GM23338 (cell line): ENCODE measurements around the gene ZNF740. TPM values are rescaled to one million over a fixed set of nuclear protein-coding genes. Genes with fewer than 3 reads are reported as not detected.

Experiments
- ATAC-seq: fragments of 200-7000 bp; cut with Tn5 transposase; 3 replicates; pipeline ENCODE4 v1.9.1; 2020
- DNase-seq: peaks from one replicate; pipeline ENCODE4 v3.0.0-alpha.2; 2015; ENCODE audit warnings: low spot score
- H2AFZ ChIP-seq: fragments of 200-600 bp; sonication (generic); 2 replicates; pipeline ENCODE4 v1.8.0; 2016; ENCODE audit warnings: antibody characterized with exemption, mild to moderate bottlenecking, moderate library complexity
- H3F3A ChIP-seq: fragments of 200-600 bp; sonication (generic); replicated peaks from 2 replicates; pipeline ENCODE4 v1.8.0; 2017; ENCODE audit warnings: antibody characterized with exemption, mixed run types, low read depth
- H3K27ac ChIP-seq: fragments of 200-600 bp; sonication (generic); 2 replicates; pipeline ENCODE4 v1.6.1; 2016; ENCODE audit warnings: low read depth
- H3K27me3 ChIP-seq: fragments of 200-600 bp; sonication (generic); 2 replicates; pipeline ENCODE4 v1.8.0; 2016; ENCODE audit warnings: mild to moderate bottlenecking, mixed run types, moderate library complexity; ENCODE audit not compliant: insufficient read depth
- H3K36me3 ChIP-seq: fragments of 200-600 bp; sonication (generic); 2 replicates; pipeline ENCODE4 v1.8.0; 2016; ENCODE audit warnings: mild to moderate bottlenecking; ENCODE audit not compliant: insufficient read depth
- H3K4me1 ChIP-seq: fragments of 200-600 bp; sonication (generic); 2 replicates; pipeline ENCODE4 v1.8.0; 2016; ENCODE audit warnings: mild to moderate bottlenecking, moderate library complexity; ENCODE audit not compliant: insufficient read depth
- H3K4me2 ChIP-seq: fragments of 200-600 bp; sonication (generic); 2 replicates; pipeline ENCODE4 v1.7.1; 2017; ENCODE audit warnings: mixed run types
- H3K4me3 ChIP-seq: fragments of 200-600 bp; sonication (generic); 2 replicates; pipeline ENCODE4 v1.6.1; 2016; ENCODE audit warnings: mixed run types
- H3K79me2 ChIP-seq: fragments of 200-600 bp; sonication (generic); replicated peaks from 2 replicates; pipeline ENCODE4 v1.8.0; 2017; ENCODE audit warnings: mild to moderate bottlenecking; ENCODE audit not compliant: insufficient read depth
- H3K9me2 ChIP-seq: fragments of 200-600 bp; sonication (generic); 2 replicates; pipeline ENCODE4 v1.8.0; 2017; ENCODE audit not compliant: insufficient read depth
- H4K20me1 ChIP-seq: fragments of 200-600 bp; sonication (generic); replicated peaks from 2 replicates; pipeline ENCODE4 v1.8.0; 2017; ENCODE audit warnings: mild to moderate bottlenecking; ENCODE audit not compliant: insufficient read depth
- H3K27ac Mint-ChIP-seq: 2 replicates; pipeline ENCODE4 v1.8.0; 2020; ENCODE audit warnings: inconsistent platforms, mild to moderate bottlenecking, moderate library complexity, mixed read lengths
- H3K27me3 Mint-ChIP-seq: 3 replicates; pipeline ENCODE4 v1.8.0; 2022; ENCODE audit warnings: low read depth, mild to moderate bottlenecking, moderate library complexity, mixed read lengths, inconsistent platforms; ENCODE audit not compliant: insufficient read depth, poor library complexity
- H3K36me3 Mint-ChIP-seq: 3 replicates; pipeline ENCODE4 v1.8.0; 2021; ENCODE audit warnings: low read depth, mild to moderate bottlenecking, inconsistent platforms, moderate library complexity, mixed read lengths
- H3K4me1 Mint-ChIP-seq: 3 replicates; pipeline ENCODE4 v1.8.0; 2020; ENCODE audit warnings: mild to moderate bottlenecking, inconsistent platforms, mixed read lengths
- H3K4me3 Mint-ChIP-seq: 3 replicates; pipeline ENCODE4 v1.8.0; 2021; ENCODE audit warnings: moderate library complexity, mild to moderate bottlenecking, inconsistent platforms, mixed read lengths
- H3K9me3 Mint-ChIP-seq: 3 replicates; pipeline ENCODE4 v1.8.0; 2020; ENCODE audit warnings: moderate library complexity, mild to moderate bottlenecking, inconsistent platforms, mixed read lengths
- CREB1 ChIP-seq: fragments of 250-450 bp; sonication (Bioruptor Pico); IDR thresholded peaks from 2 replicates; pipeline ENCODE4 v1.5.0; 2020; ENCODE audit warnings: low read depth, mild to moderate bottlenecking, moderate library complexity
- ETS1 ChIP-seq: IDR thresholded peaks from 2 replicates; pipeline ENCODE4 v1.6.1; 2016; ENCODE audit warnings: antibody characterized with exemption
- EZH2 ChIP-seq: fragments of 200-600 bp; sonication (generic); IDR thresholded peaks from one replicate; pipeline ENCODE4 v1.8.0; 2017; ENCODE audit warnings: antibody characterized with exemption, mild to moderate bottlenecking, low read depth; ENCODE audit not compliant: unreplicated experiment
- EZH2phosphoT487 ChIP-seq: fragments of 200-600 bp; sonication (generic); IDR thresholded peaks from one replicate; pipeline ENCODE4 v1.8.1; 2018; ENCODE audit warnings: antibody characterized with exemption; ENCODE audit not compliant: unreplicated experiment
- JUNB ChIP-seq: IDR thresholded peaks from one replicate; pipeline ENCODE4 v1.6.1; 2016; ENCODE audit warnings: antibody characterized with exemption; ENCODE audit not compliant: unreplicated experiment
- NANOG ChIP-seq: IDR thresholded peaks from 2 replicates; pipeline ENCODE4 v1.6.1; 2016; ENCODE audit warnings: antibody characterized with exemption, borderline replicate concordance
- POLR2AphosphoS5 ChIP-seq: IDR thresholded peaks from 2 replicates; pipeline ENCODE4 v1.6.1; 2016; ENCODE audit warnings: antibody characterized with exemption, low read depth
- REST ChIP-seq: IDR thresholded peaks from one replicate; pipeline ENCODE4 v1.6.1; 2018; ENCODE audit warnings: antibody characterized with exemption; ENCODE audit not compliant: unreplicated experiment
- STAT1 ChIP-seq: IDR thresholded peaks from one replicate; pipeline ENCODE4 v1.6.1; 2016; ENCODE audit warnings: antibody characterized with exemption; ENCODE audit not compliant: unreplicated experiment
- ZNF114 ChIP-seq: fragments of 250-450 bp; sonication (Bioruptor Pico); IDR thresholded peaks from 2 replicates; pipeline ENCODE4 v1.5.0; 2020; ENCODE audit warnings: mild to moderate bottlenecking, moderate library complexity
- ZNF331 ChIP-seq: fragments of 250-450 bp; sonication (Bioruptor Pico); IDR thresholded peaks from 2 replicates; pipeline ENCODE4 v1.5.0; 2020; ENCODE audit warnings: low read depth, mild to moderate bottlenecking, moderate library complexity
- polyA plus RNA-seq: library from polyadenylated mRNA; unstranded; fragments of >200 nt; fragmentation: Nextera tagmentation; extraction: Ambion mirVana; gene quantifications from 2 replicates; pipeline ENCODE4 v1.2.1, GENCODE V29; 2016
- total RNA-seq: library from RNA; depleted of rRNA; stranded (reverse); fragments of >200 nt; shearing (Covaris generic); gene quantifications from 2 replicates; pipeline ENCODE4 v1.2.3, GENCODE V29; 2014
- TF ChIP-seq, protein P1 (sequence below): fragments of 250-450 bp; sonication (Bioruptor Pico); IDR thresholded peaks from 2 replicates; pipeline ENCODE4 v1.5.0; 2020; ENCODE audit warnings: mild to moderate bottlenecking, moderate library complexity
- TF ChIP-seq, protein P2 (sequence below), 2 experiments: fragments of 200-600 bp in 1 of 2; sonication (generic) in 1 of 2; conservative IDR thresholded peaks; 2 replicates each; pipeline versions ENCODE4 v1.5.1 to v1.6.1; 2016 to 2017; ENCODE audit warnings: antibody characterized with exemption in 2 of 2, low read depth in 2 of 2, mild to moderate bottlenecking in 2 of 2, moderate library complexity in 1 of 2

Gene ZNF740
- total and polyA plus RNA-seq, 2 experiments from 2014 or later, result 2.6 to 13.0 TPM

GRCh38 chr12:53193985-53194716 is 13.6 kb downstream of the ZNF740 start:
- no peaks in the 10 kb centered on the region for H3K79me2 ChIP-seq
- H3K4me1 ChIP-seq, result peaks cover 3% of the 10 kb centered on the region; the same call in 1 of the 2 replicates
- H3K36me3 ChIP-seq, result no peaks in the 10 kb centered on the region
- H3F3A ChIP-seq, result no peaks in the 10 kb centered on the region
- H3K4me2 ChIP-seq, result no peak overlapping the region
- H3K4me3 ChIP-seq, result no peak overlapping the region
- H3K27me3 Mint-ChIP-seq, result peaks cover 42% of the 10 kb centered on the region
- H2AFZ ChIP-seq, result no peak overlapping the region
- peaks cover 7% of the 10 kb centered on the region for H4K20me1 ChIP-seq
- peaks cover 14% of the 10 kb centered on the region; the same call in 2 of the 3 replicates for H3K4me1 Mint-ChIP-seq
- H3K36me3 Mint-ChIP-seq, result peaks cover 5% of the 10 kb centered on the region
- peaks cover 68% of the 10 kb centered on the region for H3K27me3 ChIP-seq
- DNase-seq, result no peak
- no peak overlapping the region for H3K27ac ChIP-seq
- no peaks in the 10 kb centered on the region; the same call in 1 of the 3 replicates for H3K9me3 Mint-ChIP-seq
- H3K9me2 ChIP-seq, result no peaks in the 10 kb centered on the region
- ATAC-seq, result no peak
- no peak overlapping the region for H3K4me3 Mint-ChIP-seq
- TF ChIP-seq ETS1, result no peak
- no peak for TF ChIP-seq NANOG
- no peak for TF ChIP-seq EZH2
- no peak for TF ChIP-seq JUNB
- TF ChIP-seq POLR2AphosphoS5, result no peak
- TF ChIP-seq STAT1, result no peak
- no peak for TF ChIP-seq ZNF331 (CRISPR knock-in tag)
- TF ChIP-seq, protein P1, sequence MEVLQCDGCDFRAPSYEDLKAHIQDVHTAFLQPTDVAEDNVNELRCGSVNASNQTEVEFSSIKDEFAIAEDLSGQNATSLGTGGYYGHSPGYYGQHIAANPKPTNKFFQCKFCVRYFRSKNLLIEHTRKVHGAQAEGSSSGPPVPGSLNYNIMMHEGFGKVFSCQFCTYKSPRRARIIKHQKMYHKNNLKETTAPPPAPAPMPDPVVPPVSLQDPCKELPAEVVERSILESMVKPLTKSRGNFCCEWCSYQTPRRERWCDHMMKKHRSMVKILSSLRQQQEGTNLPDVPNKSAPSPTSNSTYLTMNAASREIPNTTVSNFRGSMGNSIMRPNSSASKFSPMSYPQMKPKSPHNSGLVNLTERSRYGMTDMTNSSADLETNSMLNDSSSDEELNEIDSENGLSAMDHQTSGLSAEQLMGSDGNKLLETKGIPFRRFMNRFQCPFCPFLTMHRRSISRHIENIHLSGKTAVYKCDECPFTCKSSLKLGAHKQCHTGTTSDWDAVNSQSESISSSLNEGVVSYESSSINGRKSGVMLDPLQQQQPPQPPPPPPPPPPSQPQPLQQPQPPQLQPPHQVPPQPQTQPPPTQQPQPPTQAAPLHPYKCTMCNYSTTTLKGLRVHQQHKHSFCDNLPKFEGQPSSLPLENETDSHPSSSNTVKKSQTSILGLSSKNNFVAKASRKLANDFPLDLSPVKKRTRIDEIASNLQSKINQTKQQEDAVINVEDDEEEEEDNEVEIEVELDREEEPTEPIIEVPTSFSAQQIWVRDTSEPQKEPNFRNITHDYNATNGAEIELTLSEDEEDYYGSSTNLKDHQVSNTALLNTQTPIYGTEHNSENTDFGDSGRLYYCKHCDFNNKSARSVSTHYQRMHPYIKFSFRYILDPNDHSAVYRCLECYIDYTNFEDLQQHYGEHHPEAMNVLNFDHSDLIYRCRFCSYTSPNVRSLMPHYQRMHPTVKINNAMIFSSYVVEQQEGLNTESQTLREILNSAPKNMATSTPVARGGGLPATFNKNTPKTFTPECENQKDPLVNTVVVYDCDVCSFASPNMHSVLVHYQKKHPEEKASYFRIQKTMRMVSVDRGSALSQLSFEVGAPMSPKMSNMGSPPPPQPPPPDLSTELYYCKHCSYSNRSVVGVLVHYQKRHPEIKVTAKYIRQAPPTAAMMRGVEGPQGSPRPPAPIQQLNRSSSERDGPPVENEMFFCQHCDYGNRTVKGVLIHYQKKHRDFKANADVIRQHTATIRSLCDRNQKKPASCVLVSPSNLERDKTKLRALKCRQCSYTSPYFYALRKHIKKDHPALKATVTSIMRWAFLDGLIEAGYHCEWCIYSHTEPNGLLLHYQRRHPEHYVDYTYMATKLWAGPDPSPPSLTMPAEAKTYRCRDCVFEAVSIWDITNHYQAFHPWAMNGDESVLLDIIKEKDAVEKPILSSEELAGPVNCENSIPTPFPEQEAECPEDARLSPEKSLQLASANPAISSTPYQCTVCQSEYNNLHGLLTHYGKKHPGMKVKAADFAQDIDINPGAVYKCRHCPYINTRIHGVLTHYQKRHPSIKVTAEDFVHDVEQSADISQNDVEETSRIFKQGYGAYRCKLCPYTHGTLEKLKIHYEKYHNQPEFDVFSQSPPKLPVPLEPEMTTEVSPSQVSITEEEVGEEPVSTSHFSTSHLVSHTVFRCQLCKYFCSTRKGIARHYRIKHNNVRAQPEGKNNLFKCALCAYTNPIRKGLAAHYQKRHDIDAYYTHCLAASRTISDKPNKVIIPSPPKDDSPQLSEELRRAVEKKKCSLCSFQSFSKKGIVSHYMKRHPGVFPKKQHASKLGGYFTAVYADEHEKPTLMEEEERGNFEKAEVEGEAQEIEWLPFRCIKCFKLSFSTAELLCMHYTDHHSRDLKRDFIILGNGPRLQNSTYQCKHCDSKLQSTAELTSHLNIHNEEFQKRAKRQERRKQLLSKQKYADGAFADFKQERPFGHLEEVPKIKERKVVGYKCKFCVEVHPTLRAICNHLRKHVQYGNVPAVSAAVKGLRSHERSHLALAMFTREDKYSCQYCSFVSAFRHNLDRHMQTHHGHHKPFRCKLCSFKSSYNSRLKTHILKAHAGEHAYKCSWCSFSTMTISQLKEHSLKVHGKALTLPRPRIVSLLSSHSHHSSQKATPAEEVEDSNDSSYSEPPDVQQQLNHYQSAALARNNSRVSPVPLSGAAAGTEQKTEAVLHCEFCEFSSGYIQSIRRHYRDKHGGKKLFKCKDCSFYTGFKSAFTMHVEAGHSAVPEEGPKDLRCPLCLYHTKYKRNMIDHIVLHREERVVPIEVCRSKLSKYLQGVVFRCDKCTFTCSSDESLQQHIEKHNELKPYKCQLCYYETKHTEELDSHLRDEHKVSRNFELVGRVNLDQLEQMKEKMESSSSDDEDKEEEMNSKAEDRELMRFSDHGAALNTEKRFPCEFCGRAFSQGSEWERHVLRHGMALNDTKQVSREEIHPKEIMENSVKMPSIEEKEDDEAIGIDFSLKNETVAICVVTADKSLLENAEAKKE, result no peak
- TF ChIP-seq, protein P2, sequence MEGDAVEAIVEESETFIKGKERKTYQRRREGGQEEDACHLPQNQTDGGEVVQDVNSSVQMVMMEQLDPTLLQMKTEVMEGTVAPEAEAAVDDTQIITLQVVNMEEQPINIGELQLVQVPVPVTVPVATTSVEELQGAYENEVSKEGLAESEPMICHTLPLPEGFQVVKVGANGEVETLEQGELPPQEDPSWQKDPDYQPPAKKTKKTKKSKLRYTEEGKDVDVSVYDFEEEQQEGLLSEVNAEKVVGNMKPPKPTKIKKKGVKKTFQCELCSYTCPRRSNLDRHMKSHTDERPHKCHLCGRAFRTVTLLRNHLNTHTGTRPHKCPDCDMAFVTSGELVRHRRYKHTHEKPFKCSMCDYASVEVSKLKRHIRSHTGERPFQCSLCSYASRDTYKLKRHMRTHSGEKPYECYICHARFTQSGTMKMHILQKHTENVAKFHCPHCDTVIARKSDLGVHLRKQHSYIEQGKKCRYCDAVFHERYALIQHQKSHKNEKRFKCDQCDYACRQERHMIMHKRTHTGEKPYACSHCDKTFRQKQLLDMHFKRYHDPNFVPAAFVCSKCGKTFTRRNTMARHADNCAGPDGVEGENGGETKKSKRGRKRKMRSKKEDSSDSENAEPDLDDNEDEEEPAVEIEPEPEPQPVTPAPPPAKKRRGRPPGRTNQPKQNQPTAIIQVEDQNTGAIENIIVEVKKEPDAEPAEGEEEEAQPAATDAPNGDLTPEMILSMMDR (conservative IDR thresholded peaks at IDR 0.05; ENCODE audit: low read depth in 2 of 2), result no peak
- TF ChIP-seq CREB1 (CRISPR knock-in tag), result no peak
- TF ChIP-seq REST, result no peak
- no peak for TF ChIP-seq ZNF114 (CRISPR knock-in tag)
- TF ChIP-seq EZH2phosphoT487, result no peak
- H3K27ac Mint-ChIP-seq, result no peak overlapping the region
